H1 (cell line): ENCODE measurements around the gene COL4A3. TPM values are rescaled to one million over a fixed set of nuclear protein-coding genes. Genes with fewer than 3 reads are reported as not detected.

Source experiments
- ASH2L ChIP-seq: fragments of 200-600, 300-600 bp; sonication (generic); IDR thresholded peaks from one replicate; pipeline ENCODE4 v1.7.1; 2017; ENCODE audit warnings: low read length
- JUND ChIP-seq: IDR thresholded peaks from 2 replicates; pipeline ENCODE4 v1.6.1; 2011; ENCODE audit warnings: mild to moderate bottlenecking, improper control_type of control experiment, low read length
- RNF2 ChIP-seq: fragments of 200-900, 300-1000 bp; sonication (generic); IDR thresholded peaks from 2 replicates; pipeline ENCODE4 v1.7.1; 2016; ENCODE audit warnings: borderline replicate concordance, low read depth, mild to moderate bottlenecking, antibody characterized with exemption, low read length; ENCODE audit not compliant: poor library complexity, severe bottlenecking; ENCODE audit errors: missing control alignments
- SP2 ChIP-seq: IDR thresholded peaks from 2 replicates; pipeline ENCODE4 v1.6.1; 2012; ENCODE audit warnings: mild to moderate bottlenecking, low read length, inconsistent platforms
- polyA plus RNA-seq, 7 experiments: library from polyadenylated mRNA; depleted of rRNA in 3 of 7; stranded (reverse) in 5 of 7; unstranded in 2 of 7; fragments of >200 nt in 5 of 7; fragments of 200-250 nt in 2 of 7; gene quantifications; 1 replicate in 5 of 7; 2 replicates in 1 of 7; 4 replicates in 1 of 7; pipeline versions ENCODE4 v1.2.1 to v1.2.3, GENCODE V29; 2011 to 2013; ENCODE audit warnings: missing spikeins in 2 of 7, mixed read lengths in 2 of 7
- total RNA-seq: library from RNA; stranded (reverse); fragmentation: NEBNext Ultra II Directional; extraction: Animal tissue kit (Norgen Biotek cat#: 25700); gene quantifications from 2 replicates; pipeline ENCODE4 v1.2.1, GENCODE V29; 2021

Gene COL4A3
- total and polyA plus RNA-seq, 2 of the 8 experiments (the other 6 are each of a cell fraction or from before 2014, with no cell fraction given), result 0.12 to 0.17 TPM

DNA sequence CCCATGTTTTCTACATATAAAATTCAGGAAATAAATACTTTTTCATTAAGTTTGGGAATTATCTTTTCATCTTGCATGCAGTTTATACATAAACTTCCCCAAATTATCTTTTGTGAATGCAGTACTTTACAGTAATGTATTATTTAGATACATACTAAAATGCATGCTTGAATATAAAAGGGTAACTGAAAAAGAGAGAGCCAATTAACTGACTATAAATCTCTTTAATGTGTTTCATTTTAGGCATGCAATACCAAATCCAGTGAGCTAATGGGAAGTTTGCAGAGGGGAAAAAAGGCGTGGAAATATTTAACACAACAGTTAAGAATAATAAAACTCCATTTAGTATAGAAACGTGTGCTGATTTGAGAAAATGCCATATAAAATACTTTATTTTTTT is 39.6 kb upstream of the COL4A3 start (continued):
- TF ChIP-seq RNF2, result no peak
- TF ChIP-seq JUND, result no peak
- TF ChIP-seq ASH2L, result no peak
- no peak for TF ChIP-seq SP2
